ENCODE measurements around the gene ZNF217. TPM values are rescaled to one million over a fixed set of nuclear protein-coding genes. Genes with fewer than 3 reads are reported as not detected.
"Not testable (repeated sequence)": the region's sequence is repeated elsewhere in the genome, so short reads cannot be mapped to it uniquely, and the experiment has no call there.

The ZNF217 gene
- total RNA-seq, 1 experiment from 2014 or later = 9.7 TPM

DNA sequence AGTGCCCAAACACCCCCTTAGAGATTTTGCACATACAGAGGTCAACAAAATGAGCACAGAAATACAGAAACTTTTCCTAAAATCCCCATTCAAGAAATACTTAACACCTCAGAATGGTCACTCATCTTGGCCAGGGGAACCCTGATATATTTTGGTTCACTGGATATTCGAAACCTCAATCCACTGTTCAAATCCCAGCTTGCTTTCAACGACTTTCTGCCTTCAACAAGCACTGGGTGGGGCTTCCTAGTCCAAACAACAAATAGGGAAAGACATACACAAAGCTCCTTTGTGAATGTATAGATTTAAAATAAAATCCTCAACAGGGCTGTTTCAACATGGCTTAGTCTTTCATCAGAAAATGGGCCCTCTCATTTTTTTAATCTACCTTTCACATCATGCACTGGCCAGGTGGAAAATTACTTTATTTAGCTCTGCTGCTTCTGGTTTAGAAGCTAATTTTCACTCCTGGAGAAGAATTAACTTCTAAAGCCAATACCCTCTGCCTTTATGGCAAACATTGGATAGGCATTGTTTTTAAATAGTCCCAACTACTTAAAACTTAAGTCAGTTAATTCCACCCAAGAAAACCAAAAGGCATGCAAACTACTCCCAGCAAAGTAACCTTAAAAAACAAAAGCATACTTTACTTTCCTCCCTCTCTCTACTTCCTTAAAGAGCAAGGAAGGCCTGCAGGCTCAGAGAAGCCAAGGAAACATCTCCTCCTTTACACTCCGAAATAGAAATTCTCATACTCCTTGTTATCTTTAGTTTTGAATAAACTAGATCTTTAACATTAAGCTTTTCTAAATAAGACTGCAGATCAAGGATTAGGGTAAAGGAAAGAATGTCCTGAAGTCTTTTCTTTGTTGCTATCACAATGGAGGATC is 9.7 kb downstream of the ZNF217 start:
- DNase-seq (ENCODE audit: low spot score) = not testable (repeated sequence)

DNA sequence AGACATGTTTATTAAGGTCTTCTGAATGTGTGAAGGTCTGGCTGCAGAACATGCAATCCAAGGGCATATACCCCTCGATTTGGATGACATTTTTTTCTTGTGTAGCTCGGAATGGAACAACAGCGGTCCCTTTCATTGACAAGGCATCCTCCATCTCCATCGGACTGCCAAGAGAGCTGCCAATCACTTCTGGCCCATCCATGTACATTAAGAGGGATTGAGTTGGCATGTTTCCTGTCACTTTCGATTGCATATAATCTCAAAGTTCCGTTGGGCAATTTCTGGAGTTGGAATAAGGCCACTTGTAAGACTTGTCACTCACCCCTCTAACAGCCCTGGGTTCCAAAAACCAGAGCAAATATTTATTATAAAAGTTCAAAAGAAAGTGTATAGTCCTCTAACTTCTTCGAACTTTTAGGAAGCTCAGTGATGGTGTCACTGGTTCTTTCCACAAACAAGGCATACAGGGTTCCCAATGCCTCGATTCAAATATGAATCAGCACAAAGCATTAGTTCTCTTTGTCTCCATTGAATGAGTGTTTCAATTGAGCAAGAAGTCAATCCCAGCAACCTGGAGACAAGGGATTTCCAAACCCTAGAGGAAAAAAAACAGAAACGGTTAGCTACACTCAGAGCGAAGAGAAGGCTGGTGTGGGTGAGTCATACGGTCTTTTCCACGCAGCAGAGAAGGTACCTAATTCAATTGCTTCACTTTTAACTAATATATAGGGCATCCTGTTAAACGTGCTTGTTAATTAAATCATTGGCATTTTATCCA is 10.9 kb downstream of the ZNF217 start:
- DNase-seq (ENCODE audit: low spot score) = peak; percentile 68

DNA sequence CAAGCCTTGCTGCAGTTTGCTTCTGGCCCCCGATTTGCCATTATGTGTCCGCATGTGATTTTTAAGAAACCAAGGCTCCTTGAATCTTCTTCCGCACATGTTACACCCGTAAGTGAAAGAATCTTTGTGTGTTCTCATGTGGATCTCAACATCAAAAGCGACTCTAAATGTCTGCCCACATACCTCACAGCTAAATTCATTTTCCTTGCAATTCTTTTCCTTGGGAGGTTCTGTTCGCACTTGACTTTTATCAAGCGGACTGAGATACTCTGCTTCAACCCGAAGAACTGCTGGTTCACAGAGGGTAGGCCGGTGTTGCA is 11.4 kb downstream of the ZNF217 start:
- no peak for DNase-seq (ENCODE audit: low spot score)

DNA sequence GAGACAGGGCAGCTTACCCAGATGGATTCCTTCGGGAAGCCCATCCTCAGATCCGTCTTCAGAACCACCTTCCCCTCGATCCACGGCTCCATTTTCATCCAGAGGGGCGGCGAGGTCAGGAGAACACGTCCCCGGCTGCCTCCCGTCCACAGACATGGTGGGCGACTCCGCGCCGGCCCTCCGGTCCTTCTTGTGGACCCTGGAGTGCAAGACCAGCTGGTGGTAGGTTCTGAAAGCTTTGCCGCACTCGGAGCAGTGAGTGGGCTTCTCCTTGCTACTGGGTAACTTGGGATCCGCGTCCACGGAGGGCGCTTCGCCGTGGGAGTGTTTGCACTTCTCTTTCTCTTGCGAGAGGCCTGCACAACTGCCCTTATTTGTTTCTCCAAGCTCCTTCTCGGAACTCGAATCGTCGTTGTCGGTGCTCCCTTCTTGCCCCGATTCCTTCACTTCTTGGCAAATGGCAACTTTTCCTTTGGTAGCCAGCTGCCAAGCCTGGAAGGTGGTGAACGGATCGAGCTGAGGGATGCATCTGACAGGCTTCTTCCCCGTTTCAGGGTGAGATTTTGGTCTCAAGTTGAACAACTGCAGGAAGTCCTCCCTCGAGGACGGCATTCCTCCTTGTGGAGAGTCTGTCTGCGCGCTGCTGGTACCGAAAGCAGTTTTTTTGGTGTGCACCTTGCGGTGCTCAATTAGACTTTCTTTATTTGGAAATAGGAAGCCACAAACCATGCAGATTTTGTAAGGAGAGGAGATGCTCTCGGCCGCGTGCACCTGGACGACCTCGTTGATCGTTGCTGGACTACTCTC is 12.0 kb downstream of the ZNF217 start:
- DNase-seq (ENCODE audit: low spot score) = no peak

DNA sequence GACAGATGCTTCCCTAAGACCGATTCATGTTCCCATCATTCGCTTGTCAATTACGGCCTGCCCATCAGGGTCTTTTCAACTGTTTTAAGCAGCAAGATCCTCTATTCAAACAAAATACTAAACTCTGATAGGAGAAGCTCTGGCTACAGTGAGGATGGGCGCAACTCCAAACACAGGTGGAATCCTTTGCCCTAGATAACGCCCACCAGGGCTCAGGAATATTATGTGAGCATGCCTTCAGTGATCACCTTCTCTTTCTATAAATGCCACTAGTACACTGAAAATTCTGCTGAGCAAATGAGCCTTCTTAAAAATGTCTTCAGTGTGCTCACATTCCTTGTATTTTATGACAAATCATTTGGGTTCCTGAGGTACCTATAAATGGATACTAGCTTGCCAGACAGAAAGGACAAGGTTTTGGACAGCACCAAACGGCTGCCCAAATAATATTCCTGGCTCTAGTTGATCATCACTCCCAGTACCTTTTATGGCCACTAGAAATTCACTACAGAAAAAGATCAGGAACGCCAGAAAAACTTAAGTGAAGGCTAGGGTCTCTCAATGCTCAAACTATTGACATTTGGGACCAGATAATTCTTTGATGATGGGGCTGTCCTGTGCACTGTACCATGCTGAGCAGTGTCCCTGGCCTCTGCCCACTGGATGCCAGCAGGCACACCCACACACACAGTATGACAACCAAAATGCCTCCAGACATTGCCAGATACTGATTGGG is 13.1 kb downstream of the ZNF217 start:
- DNase-seq (ENCODE audit: low spot score) = no peak

DNA sequence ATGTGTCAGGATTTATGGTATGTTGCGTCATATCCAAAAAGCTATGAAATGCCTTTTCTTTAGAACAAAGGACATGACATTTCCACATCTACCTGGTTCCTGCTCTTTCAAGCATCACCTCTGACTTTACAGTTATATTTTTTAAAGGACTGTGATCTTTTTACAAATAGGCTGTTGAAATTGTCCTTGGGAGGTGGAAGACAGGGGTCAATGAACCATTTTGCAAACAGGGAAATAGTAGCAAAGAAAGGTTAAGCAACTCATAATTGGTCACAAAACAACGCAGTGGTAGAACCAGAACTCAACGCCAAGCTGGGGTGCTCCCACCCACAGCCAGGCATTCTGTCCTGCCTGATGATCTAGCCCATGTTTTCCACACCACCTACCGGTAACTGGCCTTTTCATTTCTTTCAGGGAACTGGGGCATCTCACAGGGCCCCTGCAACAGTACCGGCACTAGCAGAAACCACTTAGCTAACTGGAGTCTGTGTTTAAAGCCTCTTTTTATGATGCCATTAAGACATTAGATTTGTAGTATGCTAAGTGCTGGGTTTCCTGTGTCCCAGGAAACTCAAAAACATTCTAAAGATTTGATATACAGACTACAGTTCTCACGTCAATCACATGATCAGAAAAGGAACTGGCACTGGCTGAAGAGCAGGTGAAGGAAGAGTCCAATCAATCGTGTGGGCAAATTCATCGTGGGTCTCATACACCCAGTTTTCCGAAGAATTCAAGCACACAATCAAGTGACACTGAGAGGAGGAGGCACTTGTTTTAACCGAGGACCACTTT is 13.9 kb downstream of the ZNF217 start:
- peak; percentile 12 for DNase-seq (ENCODE audit: low spot score)

DNA sequence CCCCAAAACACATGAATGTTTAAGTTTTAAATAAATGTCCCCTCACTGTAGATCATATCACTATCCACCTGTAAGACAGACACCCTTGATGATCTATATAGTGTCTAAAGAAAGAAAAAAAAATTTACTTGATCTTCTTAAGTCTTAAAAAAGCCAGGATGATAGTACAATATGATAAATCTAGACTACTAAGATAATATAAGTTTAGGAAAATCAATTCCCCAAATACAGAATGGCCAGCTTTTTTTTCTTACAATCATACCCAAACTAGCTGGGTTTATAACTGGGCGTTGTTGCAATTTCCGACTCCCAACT is 14.4 kb downstream of the ZNF217 start:
- DNase-seq (ENCODE audit: low spot score) = no peak

DNA sequence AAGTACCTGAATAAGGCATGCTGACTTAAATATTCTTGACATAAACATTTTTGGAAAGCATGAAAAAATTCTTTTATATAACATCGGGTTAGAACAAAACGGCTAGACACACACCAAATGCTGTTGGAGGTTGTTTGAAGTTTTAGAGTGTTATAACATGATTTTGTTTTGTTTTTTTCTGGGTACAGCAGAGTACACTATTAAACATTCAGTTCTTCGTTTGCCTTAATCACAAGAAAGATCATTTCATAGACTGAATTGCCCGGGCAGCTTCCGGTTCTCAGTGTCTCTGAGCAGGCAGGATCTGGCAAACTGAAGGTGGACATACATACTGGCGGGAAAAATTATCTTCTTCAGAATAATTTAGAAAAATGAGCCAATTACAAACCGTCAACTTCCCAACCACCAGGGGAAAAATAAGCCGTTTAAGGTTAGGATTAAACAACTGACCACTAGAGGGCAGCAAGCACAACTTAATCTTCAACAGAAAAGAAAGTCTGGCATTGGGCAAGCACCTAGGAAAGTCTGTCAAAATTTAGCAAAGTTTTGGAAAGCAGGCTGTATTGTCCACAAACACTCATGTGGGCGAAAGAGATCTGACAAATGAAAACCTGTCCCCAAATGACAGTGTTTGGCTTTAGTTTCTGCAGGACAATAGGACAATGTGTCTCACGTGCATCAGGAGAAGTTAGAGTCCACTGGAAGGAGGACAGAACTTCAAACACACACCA is 15.0 kb downstream of the ZNF217 start:
- DNase-seq (ENCODE audit: low spot score) = peak; percentile 78

DNA sequence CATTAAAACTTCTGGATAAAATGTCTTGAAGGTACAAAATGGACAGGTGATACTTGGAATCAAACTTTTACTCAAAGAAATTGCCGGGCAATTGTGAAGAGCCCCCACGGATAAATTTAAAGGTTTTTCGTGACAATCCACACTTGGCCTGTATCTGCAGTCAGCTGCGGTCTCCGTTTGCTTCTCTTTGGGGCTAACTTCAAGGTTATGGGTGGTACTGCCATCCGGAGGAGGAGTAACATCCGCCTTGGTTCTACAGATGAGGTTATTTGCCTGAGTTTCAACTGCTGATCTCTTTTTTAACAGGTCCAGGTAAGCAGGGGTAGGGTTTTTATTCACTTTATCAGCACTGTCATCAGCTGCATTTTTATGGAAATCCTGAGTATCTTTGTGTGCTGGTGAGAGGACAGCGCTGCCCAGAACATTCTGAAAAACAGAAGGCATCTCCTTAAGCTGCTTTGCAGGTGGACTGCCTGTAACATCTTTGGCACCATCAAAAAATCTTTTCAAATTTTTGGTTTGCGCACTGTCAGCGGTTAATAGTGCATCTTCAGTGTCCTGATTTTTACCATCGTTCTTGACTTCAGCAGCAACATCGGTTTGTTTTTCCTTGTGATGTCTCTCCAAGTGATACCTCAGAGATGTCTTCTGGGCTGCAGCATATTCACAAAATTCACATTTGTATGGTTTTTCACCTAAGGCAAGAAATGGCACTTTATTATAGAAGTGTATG is 16.9 kb downstream of the ZNF217 start:
- no peak for DNase-seq (ENCODE audit: low spot score)

DNA sequence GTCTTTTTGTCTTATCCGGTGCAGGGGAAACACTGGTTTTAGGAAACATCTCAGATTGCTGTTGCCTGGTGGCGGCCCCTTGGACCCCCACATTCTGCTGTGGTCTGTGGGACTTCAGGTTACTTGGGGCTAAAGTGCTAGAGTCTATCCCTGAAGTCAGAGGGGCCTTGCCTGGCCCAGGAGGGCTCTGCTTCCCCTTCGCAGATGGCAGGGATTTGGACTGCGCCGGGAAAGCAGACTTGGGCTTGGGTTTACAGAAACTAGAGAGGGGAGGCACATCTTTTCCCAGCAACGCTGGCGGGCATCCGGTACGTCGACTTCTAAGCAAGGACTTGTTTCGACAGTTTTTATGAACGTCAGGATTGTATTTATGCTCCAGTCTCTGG is 17.5 kb downstream of the ZNF217 start:
- no peak for DNase-seq (ENCODE audit: low spot score)

DNA sequence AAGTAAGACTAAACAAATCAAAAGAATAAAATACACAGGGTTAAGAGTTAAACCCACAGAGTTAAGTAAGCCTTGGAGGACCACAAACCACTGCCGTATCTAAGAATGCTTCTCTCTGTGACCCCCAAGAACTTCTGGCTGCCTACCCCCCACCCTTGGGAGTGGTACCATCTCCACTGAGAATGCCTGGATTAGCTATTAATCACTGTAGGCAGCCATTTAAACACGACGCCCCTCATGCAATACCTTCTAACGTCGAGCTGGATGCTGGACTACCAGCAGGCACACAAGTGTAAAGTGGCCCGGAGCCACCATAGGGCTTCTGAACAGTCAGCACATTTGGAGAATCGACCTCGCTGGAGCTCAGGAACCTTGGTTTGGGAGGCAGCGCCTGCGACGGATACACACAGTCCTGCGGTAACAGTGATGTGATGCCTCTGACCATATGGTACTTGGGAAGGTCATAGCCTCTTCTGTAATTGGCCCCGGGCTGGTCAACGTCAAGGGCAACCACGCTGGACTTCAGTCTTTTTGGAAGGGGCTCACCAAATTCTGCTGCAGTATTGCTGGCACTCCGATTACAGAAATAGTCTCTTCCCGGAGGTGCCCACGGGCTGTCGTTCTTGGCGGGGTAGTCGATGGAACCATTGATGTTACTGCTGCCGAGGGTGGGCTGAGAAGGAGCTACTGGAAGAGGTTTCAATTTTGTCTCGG is 18.0 kb downstream of the ZNF217 start:
- no peak for DNase-seq (ENCODE audit: low spot score)

DNA sequence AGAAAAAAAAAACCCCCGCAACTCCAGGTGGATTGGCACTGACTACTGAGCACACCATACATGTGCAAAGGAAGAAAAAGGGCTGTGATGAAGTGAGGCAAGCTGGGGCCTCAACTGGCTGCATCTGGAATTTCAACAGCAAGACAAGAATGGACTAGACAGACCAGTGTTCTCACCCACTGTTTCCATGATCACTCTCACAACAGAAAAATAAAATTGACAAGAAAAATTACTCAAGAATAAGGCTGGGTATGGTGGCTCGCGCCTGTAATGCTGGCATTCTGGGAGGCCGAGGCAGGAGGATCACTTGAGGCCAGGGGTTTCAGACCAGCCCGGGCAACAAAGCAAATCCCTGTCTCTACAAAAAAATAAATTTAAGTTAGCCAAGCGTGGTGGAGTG is 18.8 kb downstream of the ZNF217 start:
- no peak for DNase-seq (ENCODE audit: low spot score)

DNA sequence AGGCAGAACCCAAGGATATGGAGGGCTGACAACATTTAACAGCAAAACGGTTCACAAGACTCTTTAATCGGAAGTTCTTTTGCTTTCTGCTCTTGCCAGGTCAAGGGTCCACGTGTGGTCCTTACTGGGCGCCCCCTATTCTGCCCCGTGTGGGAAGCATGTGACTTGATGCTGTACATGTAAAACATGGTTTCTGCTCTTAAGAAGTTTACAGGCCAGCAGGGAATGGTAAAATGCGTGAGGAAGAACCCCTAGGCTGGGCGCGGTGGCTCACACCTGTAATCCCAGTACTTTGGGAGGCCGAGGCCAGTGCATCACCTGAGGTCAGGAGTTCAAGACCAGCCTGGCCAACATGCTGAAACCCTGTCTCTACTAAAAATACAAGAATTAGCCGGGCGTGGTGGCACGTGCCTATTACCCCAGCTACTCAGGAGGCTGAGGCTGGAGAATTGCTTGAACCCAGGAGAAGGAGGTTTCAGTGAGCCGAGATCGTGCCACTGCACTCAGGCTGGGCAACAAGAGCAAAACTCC is 19.3 kb downstream of the ZNF217 start:
- no peak for DNase-seq (ENCODE audit: low spot score)

DNA sequence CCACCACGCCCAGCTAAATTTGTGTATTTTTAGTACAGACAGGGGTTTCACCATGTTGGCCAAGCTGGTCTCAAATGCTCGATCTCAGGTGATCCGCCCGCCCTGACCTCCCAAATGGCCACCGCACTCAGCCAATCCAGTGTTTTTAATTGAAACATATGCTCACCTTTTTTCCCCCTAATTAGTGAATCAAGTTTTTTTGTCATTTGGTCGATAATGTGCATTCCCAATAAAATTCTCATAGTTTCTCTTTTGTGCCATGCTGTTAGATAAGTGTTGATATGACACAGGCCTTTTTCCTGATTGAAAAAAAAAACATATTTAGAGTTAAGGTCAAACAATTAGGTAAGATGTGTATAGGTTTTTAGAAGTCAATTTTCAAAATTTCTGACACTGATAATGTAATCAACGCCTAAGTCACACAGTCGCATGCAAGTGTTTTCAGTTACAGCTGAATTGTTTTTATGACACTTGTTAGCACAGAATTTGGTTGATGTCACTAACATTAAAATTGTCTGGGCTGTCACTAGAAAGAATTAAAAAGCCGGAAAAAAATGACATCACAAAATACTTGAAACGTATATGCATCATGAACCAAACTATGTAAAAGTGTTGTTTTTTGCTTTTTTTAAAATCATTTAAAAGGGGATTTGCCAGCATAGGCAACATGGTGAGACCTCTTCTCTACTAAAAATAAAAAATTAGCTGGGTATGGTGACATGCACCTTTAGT is 21.9 kb downstream of the ZNF217 start:
- DNase-seq (ENCODE audit: low spot score) = no peak

DNA sequence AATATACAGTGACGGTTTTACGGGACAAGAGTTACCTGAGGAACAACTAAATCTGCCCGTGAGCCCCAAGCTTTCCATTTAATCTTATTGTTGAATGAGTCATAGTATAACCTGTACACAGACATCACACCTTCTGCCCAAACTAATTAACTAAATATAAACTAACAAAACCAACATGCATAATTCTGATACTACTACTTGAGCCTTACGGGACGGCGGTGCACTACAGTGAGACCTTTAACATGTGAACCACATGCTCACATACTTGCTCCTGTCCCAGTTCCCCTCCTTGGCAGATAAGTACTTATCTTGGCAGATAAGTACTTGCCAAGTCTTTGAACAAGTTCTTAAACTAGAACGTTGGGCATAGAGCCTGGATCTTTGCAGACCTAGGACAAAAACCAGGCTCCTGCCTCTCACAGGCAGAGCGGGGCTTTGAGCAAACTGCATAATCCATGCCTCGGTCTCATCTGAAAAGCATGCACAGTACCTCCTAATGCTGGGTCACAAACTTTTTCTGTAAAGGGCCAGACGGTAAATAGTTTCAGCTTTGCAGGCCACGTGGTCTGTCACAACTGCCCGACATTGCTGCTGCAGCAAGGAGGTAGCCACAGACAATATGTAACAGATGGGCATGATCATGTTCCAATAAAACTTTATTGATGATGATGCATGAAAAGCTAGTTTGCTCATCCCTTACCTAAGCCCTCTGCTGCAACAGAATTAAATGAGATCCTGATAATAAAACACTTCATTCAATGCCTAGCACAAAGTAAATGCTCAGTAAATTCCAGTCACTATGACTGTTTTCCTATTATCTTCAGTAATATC is 23.0 kb downstream of the ZNF217 start:
- no peak for DNase-seq (ENCODE audit: low spot score)

DNA sequence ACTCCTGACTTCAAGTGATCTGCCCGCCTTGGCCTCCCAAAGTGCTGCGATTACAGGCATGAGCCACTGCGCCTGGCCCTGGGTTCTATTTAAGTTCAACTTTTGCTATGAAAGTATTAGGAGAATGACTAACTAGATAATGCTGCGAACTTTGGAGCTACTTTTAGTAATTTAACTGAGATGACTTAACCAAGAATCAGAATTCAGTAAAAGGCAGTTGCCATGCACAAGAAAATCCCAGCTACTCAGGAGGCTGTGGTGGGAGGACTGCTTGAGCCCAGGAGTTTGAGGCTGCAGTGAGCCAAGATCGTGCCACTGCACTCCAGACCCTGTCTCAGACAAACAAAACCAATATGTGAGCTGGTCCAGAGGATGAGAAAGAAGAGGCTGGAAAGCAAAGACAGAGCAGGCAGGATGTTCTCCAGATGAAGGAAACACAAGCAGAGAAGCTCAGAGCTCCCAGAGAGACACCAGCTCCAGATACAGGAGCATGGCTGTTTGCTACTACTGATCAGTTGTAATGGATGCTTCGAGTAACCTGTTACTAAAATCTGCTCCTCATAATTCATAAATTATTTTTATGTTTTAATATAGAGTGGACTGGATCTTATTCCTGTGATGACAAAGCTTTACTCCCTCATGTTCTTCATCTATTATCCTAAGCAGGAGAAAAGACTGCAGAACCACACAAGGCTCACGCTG is 23.9 kb downstream of the ZNF217 start:
- no peak for DNase-seq (ENCODE audit: low spot score)
